NCI-H1105 (cell line): ENCODE results near the gene USP19.

Source experiments
- DNase-seq: peaks from one replicate; lab custom pipeline; 2025; lab: John Stamatoyannopoulos, UW

Gene USP19, protein sequence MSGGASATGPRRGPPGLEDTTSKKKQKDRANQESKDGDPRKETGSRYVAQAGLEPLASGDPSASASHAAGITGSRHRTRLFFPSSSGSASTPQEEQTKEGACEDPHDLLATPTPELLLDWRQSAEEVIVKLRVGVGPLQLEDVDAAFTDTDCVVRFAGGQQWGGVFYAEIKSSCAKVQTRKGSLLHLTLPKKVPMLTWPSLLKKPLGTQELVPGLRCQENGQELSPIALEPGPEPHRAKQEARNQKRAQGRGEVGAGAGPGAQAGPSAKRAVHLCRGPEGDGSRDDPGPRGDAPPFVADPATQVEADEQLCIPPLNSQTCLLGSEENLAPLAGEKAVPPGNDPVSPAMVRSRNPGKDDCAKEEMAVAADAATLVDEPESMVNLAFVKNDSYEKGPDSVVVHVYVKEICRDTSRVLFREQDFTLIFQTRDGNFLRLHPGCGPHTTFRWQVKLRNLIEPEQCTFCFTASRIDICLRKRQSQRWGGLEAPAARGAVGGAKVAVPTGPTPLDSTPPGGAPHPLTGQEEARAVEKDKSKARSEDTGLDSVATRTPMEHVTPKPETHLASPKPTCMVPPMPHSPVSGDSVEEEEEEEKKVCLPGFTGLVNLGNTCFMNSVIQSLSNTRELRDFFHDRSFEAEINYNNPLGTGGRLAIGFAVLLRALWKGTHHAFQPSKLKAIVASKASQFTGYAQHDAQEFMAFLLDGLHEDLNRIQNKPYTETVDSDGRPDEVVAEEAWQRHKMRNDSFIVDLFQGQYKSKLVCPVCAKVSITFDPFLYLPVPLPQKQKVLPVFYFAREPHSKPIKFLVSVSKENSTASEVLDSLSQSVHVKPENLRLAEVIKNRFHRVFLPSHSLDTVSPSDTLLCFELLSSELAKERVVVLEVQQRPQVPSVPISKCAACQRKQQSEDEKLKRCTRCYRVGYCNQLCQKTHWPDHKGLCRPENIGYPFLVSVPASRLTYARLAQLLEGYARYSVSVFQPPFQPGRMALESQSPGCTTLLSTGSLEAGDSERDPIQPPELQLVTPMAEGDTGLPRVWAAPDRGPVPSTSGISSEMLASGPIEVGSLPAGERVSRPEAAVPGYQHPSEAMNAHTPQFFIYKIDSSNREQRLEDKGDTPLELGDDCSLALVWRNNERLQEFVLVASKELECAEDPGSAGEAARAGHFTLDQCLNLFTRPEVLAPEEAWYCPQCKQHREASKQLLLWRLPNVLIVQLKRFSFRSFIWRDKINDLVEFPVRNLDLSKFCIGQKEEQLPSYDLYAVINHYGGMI (N-terminal part only)

DNA sequence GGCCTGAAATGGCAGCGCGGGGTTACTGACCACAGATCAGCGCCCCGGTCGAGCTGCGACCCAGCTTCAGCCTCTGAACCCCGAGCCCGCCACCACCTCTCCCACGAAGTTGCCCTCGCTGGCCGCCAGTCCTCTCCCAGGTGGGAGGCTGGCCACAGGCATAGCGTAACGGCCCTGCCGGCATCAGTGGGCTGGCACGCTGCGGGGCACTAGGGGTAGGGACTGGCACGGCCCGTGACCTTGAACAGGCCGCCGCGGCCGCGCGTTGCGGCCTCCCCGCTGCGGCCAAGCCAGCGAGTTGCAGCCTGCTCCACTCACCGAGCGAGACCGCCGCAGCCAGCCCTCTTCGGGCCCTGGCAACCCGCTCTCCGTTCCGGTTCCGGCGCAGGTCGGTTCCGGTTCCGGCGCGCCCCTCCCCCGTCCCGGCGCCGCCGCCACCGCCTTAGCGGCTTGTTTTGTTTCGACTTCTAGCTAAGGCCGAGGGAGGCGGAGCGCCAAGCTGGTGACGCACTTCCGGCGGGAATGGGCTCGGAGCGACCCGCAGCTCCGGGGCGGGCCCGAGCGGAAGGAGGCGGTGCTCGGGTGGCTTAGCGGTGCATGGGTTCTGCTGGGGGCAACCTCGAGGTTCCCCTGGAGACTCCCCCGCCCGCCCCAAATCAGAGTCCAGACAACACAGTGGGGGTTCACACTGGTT is at the start of gene USP19:
Gene USP19, minus strand, starts transcription at position 386 of the 694 bp plus-strand sequence. CDS start 1,678 bp downstream, outside the sequence.
- DNase-seq: peak; percentile 67

GRCh38 chr3:49166752-49167556 is 46.3 kb upstream of the USP19 start:
- DNase-seq: no peak

GRCh38 chr3:49165771-49166751 is 45.4 kb upstream of the USP19 start, which contains the start of gene CCDC71:
Gene CCDC71, minus strand, starts transcription at chr3:49166331. Its CDS starts 2,123 bp downstream, at chr3:49164208.
- peak; percentile 64 for DNase-seq

- no peak for DNase-seq
Observed at GRCh38 chr3:49164983-49165720, 44.5 kb upstream of the USP19 start.

DNA sequence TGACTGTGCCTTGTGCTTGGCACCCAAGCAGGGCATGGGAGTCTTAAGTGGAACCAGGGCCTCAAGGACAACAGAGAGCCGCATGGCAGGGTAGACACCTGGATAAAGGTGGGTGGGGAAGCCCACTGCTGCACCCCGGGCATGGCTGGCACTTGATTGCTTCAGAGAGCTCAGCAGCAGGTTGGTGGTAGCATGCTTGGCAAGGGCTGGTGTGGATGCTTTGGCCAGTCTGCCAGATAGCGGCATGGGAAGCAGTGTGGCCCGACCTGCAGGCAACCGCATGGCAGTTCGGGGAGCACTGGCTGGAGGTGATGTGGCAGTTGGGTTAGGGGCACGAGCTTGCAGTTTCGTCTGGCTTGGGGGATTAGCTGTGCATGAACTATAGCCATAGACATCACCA is 43.0 kb upstream of the USP19 start:
- no peak for DNase-seq

- no peak for DNase-seq
Observed at GRCh38 chr3:49162751-49163419, 42.3 kb upstream of the USP19 start.

DNA sequence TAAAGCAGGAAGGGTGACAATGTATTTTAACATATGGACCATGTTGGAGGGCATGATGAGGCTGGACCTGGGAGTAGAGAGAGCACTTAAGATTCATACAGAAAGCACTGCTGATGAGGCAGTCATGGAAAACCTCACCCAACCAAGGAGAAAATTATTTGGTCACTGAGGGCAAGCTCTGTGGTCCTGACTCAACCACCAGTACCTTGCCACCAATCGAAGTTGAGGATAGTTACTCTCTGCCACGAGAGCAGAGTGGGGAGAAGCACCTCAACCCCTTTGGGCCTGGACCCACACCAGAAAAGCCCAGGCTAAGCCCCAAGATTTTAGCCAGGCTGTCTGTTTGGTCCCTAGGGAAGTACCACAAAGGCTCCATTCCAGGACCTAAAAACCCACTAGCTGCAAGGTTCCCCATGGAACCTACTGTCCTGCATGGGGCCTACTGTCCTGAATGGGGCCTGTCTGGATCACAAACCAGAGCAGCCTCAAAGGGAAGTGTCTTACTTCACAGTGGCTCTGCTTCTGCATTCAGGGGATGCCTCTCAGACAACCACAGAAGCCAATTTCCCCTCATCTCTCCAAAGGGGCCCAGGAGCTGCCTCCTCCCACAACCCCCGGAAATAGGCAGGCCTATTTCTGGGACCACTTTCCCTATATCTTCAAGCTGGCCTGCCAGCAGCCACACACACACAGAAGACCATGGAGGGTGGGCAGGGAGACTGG is 41.3 kb upstream of the USP19 start:
- DNase-seq: no peak

- no peak for DNase-seq
Observed at GRCh38 chr3:49161197-49161596, 40.6 kb upstream of the USP19 start.

DNA sequence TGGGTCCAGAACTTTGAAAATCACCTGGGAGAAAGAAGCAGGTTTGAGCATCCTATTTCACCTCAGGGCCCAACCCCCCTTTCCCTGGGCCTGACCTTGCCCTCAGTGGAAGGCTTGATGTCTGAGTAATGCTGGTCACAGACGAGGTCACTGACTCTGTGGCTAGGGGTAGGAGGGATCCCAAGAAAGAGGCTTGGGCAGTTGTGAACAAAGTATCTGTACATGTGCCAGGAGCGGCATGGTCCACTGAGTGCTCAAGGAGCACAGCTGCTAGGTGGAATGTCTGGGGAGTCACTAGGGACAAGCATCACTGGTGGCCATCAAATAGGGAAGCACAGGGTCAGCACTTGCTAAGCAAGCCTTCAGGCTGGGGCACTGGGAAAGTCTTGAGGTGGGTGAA is 38.2 kb upstream of the USP19 start:
- DNase-seq: no peak

GRCh38 chr3:49158103-49158709 is 37.6 kb upstream of the USP19 start:
- peak; percentile 23 for DNase-seq

DNA sequence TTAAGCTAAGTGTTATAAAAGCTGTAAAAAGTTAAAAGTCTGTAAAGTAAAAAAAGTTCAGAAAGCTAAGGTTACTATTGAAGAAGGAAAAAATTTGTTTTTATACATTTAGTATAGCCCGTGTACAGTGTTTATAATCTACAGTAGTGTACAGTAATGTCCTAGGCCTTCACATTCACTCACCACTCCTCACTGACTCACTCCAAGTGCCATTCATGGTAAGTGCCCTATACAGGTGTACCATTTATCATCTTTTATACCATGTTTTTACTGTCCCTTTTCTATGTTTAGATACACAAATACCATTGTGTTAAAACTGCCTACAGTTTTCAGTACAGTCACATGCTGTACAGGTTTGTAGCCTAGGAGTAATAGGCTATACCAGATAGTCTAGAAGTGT is 36.7 kb upstream of the USP19 start:
- no peak for DNase-seq

DNA sequence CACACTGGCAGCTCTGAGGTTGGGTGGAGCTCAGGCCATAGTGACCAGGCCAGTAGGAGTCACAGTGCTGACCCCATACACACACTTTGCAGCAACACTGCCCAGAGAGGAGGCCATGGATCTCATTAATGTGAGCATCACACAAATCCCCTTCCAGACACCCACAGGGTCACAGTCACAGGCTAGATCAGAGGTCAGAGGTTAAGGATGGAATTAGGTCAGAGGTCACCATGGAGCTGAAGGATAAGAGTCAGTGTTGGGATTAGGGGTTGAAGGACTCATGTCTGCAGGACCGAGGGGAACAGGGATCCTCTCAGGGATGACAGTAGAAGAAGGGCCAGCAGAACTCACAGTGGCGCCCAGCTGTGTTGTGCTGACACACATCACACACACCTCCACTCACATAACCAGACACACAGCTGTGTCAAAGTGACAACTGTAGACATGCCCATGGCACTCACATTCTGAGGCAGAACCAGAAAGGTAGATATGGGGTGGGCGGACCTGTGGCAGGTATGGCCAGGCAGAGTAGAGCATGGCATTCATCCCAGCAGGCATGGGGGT is 32.8 kb upstream of the USP19 start:
- no peak for DNase-seq

GRCh38 chr3:49151610-49152009 is 31.0 kb upstream of the USP19 start:
- DNase-seq: no peak

GRCh38 chr3:49148159-49148558 is 27.5 kb upstream of the USP19 start:
- DNase-seq: no peak

DNA sequence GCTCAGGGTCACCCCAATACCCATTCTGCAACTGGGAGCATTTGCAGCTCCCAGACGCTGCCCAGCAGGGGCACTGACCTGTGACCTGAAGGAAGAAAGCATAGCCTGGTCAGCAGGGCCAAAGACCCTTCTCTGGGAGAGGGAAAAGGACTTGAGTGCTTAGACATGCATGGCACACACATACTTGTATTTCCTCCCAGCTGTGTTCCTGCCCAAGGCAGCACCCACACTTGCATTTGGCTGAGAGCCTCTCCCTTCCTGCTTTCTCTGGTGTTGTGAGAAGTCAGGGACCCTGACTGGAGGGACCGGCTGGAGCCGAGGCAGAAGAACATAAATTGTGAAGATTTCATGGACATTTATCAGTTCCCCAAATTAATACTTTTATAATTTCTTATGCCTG is 19.5 kb upstream of the USP19 start:
- no peak for DNase-seq

DNA sequence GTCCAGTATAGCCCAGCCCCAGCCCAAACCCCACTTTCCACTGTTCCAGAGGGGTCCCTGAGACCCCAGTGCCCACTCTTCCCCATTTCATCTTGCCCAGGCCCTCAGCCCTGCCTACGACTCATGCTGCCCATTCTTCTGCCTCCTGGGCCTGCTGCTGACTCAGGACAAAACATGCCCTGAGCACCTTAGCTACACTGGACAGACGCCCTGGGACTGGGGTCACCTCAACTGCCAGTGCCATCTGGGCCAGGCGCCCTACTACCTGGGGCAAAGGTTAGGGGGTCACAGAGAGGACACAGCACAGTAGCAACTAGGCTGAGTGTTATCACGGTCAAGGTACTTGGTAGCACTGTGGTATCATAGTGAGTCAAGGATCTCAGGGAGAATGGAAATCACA is 14.9 kb upstream of the USP19 start:
- no peak for DNase-seq
